ENCODE results near the gene PLEK. TPM values are rescaled to one million over a fixed set of nuclear protein-coding genes. Genes with fewer than 3 reads are reported as not detected.
A peak's percentile ranks its signal among the peaks of the same experiment; 100 is the strongest.
"Not testable (repeated sequence)": the region's sequence is repeated elsewhere in the genome, so short reads cannot be mapped to it uniquely, and the experiment has no call there.

The PLEK gene
- total RNA-seq, 2 experiments from 2014 or later, result 31.8 to 42.5 TPM

DNA sequence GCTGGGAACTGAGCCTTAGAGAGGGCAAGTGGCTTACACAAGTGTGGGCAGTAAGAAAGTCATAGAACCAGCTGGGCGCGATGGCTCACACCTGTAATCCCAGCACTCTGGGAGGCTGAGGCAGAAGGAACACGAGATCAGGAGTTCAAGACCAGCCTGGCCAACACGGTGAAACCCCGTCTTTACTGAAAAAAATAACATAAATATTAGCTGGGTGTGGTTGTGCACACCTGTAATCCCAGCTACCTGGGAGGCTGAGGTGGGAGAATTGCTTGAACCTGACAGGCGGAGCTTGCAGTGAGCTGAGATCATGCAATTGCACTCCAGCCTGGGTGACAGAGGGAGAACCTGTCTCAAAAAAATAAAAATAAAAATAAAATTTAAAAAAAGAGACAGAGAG is 13.7 kb downstream of the PLEK start:
- ATAC-seq; H3K9me3 Mint-ChIP-seq (ENCODE audit: low read depth); H3K27me3 Mint-ChIP-seq; DNase-seq: not testable (repeated sequence)
- Mint-ChIP-seq H3K36me3 (peaks cover 49% of the 10 kb centered on the region), H3K4me3 (peak overlapping the region; percentile 19), H3K4me1 (peaks cover 59% of the 10 kb centered on the region), H3K27ac (peak overlapping the region; percentile 65)
- CTCF ChIA-PET, result interaction anchor here (0.6 to 1.8 kb wide), 7 partner anchors 10 to 63 kb away, joined by 3 to 7 read pairs (median 3); no protein-coding TSS in a partner anchor

DNA sequence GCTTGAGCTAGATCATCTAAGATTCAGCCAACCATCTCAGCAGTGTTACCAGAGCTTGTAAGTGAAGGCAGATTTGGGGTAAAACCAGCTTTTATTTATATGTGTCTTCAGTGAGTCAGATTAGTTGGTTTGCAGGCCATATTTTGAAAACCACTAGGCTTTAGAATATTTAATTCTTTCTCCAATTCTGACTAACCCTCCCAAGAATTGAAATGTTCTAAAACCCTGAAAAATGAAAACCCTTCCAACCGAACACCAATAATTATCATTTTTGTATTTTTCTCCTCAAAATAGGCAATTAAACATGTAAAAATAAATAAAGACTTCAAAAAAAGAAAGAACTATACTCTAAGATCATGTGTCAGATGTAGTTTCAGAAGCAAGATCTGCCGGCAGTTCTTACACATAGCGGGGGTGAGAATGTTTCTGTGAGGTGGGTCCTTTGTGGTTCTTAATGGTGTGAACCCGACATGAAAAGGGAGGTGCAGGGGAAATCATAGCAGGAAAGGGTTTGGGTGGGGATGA is 14.2 kb downstream of the PLEK start:
- H3K4me3 Mint-ChIP-seq, result peak overlapping the region; percentile 30
- peaks cover 61% of the 10 kb centered on the region for H3K4me1 Mint-ChIP-seq
- H3K27ac Mint-ChIP-seq, result peak overlapping the region; percentile 81
- DNase-seq, result peak; percentile 72
- H3K27me3 Mint-ChIP-seq, result no peaks in the 10 kb centered on the region
- peak; percentile 82 for ATAC-seq
- peaks cover 48% of the 10 kb centered on the region for H3K36me3 Mint-ChIP-seq
- CTCF ChIA-PET, result interaction anchor here (0.6 to 1.8 kb wide), 7 partner anchors 10 to 63 kb away, joined by 3 to 7 read pairs (median 3); no protein-coding TSS in a partner anchor
- H3K9me3 Mint-ChIP-seq (ENCODE audit: low read depth), result no peaks in the 10 kb centered on the region

DNA sequence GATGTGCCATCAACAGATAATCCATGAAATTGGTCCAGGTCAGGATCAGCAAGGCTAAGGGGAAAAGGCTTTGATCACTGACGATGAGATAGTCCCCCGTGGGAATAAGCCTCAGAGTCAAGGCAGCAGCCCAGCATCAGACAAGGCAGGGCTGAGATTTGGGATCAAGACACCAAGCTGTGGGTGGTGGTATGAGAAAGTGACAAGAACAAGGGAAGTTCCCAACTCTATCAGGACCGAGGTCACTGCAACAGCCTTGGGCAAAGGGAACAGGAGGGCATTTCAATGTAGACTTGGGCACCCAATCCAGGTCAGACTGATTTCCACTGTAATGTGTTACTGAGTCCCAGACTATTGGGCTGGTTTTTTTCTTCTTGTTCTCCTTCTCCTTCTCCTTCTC is 18.7 kb downstream of the PLEK start:
- ATAC-seq, result no peak
- DNase-seq, result no peak
- CTCF ChIA-PET, result interaction anchor here (1.2 kb wide), 1 partner anchor 23 kb away, joined by 3 read pairs; no protein-coding TSS in a partner anchor
- Mint-ChIP-seq H3K4me1 (peaks cover 67% of the 10 kb centered on the region), H3K9me3 (ENCODE audit: low read depth) (no peaks in the 10 kb centered on the region), H3K4me3 (no peak overlapping the region), H3K36me3 (peaks cover 61% of the 10 kb centered on the region), H3K27me3 (peaks cover 3% of the 10 kb centered on the region), H3K27ac (no peak overlapping the region)

DNA sequence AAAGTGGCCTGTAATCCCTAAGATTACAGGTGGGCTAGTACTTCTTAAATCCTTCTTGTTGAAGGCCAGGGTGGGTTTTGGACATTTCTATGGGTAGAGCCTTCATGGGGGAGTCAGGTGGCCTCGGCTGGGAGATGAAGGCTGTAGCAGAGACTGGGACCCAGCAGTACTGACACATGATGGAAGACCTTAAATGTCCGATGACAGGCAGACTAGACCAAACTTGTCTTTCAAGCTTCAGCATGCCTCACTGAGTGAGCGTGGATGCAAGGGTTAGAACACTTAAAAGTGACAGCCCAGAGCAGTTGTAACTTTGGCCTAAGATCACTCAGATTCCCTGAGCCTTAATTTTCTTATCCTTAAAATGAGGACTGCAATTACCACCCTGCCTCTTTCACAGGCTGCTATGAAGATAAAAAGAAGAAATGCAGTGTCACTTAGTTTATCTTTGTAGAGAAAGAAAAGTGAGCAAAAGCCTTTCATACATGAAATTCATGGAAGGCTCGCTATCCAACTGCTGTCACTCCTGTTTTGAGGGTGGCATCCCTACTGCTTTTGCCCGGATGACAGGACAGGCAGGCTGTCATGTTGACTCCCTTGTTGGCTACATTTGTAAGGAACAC is 19.5 kb downstream of the PLEK start:
- CTCF ChIA-PET, result interaction anchor here (1.2 kb wide), 1 partner anchor 23 kb away, joined by 3 read pairs; no protein-coding TSS in a partner anchor
- Mint-ChIP-seq H3K4me3 (no peak overlapping the region), H3K27ac (peak overlapping the region; percentile 26), H3K9me3 (ENCODE audit: low read depth) (no peaks in the 10 kb centered on the region), H3K27me3 (peaks cover 3% of the 10 kb centered on the region), H3K36me3 (peaks cover 67% of the 10 kb centered on the region), H3K4me1 (peaks cover 67% of the 10 kb centered on the region)
- ATAC-seq, result no peak
- DNase-seq, result no peak

DNA sequence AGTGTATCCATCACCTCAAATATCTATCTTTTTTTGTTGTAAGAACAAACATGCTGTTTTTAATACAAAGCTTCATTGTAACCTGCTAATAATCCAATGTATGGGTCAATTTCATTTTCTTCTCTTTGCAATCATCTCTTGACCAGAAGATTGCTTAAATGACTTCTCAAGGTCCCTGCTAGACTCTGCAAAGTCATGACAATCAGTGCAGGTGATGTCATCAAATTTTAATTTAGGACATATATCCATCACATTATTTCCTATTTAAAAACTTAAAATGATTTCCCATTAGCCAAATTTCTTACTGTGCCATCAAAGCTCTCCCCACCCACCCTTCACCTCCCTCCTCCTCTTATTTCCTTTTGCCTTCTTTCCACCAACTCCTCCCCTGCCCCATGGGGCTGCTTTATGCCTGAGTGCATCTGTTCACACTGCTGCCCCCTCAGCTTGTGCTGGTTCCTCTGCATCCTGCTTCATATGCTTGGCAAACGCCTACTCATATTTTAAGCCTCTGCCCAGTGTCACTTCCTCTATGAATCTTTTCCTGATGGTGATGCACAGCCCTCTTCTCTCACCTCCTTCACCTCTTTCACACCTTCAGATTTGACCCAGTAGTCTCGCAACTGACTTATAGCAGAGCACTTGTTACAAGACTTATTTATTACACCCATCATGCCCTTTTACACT is 20.3 kb downstream of the PLEK start:
- Mint-ChIP-seq H3K4me1 (peaks cover 61% of the 10 kb centered on the region), H3K36me3 (peaks cover 60% of the 10 kb centered on the region), H3K27me3 (peaks cover 3% of the 10 kb centered on the region), H3K9me3 (ENCODE audit: low read depth) (no peaks in the 10 kb centered on the region), H3K4me3 (no peak overlapping the region), H3K27ac (peak overlapping the region; percentile 71)
- CTCF ChIA-PET, result interaction anchor here (0.7 to 0.9 kb wide), 2 partner anchors 54 to 56 kb away, joined by 3 to 5 read pairs; no protein-coding TSS in a partner anchor
- ATAC-seq (peak; percentile 84), DNase-seq (peak; percentile 75)

DNA sequence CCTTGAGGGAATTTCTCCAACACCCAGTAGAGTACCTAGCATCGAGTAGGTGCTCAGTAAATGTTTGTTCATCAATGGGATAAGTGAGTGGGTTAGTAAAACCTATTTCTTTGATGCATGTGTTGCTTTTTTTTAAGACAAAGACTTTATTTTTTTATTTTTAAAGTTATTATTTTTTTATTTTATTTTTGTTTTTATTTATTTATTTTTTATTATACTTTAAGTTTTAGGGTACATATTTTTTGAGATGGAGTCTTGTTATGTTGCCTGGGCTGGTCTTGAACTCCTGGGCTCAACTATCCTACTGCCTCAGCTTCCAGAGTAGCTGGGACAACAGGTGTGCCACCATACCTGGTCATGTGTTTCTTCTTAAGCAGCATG is 20.8 kb downstream of the PLEK start:
- peaks cover 58% of the 10 kb centered on the region for H3K36me3 Mint-ChIP-seq
- H3K27me3 Mint-ChIP-seq, result peaks cover 3% of the 10 kb centered on the region
- ATAC-seq, result no peak
- CTCF ChIA-PET, result interaction anchor here (0.9 to 1.2 kb wide), 2 partner anchors 40 to 56 kb away, joined by 3 to 5 read pairs; no protein-coding TSS in a partner anchor
- H3K9me3 Mint-ChIP-seq (ENCODE audit: low read depth), result no peaks in the 10 kb centered on the region
- DNase-seq, result no peak
- H3K4me1 Mint-ChIP-seq, result peaks cover 56% of the 10 kb centered on the region
- no peak overlapping the region for H3K4me3 Mint-ChIP-seq
- peak overlapping the region; percentile 71 for H3K27ac Mint-ChIP-seq

DNA sequence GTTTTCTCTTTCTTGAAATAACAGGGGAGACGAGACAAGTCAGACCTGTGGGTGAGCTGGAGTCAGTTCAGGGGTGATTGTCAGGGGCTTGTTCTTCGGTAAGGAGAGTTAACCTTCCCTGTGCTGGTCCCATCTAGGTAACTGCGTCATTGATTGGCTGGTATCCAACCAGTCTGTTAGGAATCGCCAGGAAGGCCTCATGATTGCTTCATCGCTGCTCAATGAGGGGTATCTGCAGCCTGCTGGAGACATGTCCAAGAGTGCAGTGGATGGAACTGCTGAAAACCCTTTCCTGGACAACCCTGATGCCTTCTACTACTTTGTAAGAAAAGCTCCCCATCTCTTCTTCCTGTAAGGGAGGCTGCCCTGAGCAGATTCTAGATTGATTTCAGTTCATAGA is 21.3 kb downstream of the PLEK start:
- H3K27ac Mint-ChIP-seq, result peak overlapping the region; percentile 22
- H3K36me3 Mint-ChIP-seq, result peaks cover 57% of the 10 kb centered on the region
- CTCF ChIA-PET, result interaction anchor here (0.7 to 1.2 kb wide), 3 partner anchors 17 to 55 kb away, joined by 3 read pairs; no protein-coding TSS in a partner anchor
- peaks cover 56% of the 10 kb centered on the region for H3K4me1 Mint-ChIP-seq
- H3K4me3 Mint-ChIP-seq, result no peak overlapping the region
- no peak for ATAC-seq
- no peaks in the 10 kb centered on the region for H3K9me3 Mint-ChIP-seq (ENCODE audit: low read depth)
- DNase-seq, result no peak
- H3K27me3 Mint-ChIP-seq, result peaks cover 3% of the 10 kb centered on the region

DNA sequence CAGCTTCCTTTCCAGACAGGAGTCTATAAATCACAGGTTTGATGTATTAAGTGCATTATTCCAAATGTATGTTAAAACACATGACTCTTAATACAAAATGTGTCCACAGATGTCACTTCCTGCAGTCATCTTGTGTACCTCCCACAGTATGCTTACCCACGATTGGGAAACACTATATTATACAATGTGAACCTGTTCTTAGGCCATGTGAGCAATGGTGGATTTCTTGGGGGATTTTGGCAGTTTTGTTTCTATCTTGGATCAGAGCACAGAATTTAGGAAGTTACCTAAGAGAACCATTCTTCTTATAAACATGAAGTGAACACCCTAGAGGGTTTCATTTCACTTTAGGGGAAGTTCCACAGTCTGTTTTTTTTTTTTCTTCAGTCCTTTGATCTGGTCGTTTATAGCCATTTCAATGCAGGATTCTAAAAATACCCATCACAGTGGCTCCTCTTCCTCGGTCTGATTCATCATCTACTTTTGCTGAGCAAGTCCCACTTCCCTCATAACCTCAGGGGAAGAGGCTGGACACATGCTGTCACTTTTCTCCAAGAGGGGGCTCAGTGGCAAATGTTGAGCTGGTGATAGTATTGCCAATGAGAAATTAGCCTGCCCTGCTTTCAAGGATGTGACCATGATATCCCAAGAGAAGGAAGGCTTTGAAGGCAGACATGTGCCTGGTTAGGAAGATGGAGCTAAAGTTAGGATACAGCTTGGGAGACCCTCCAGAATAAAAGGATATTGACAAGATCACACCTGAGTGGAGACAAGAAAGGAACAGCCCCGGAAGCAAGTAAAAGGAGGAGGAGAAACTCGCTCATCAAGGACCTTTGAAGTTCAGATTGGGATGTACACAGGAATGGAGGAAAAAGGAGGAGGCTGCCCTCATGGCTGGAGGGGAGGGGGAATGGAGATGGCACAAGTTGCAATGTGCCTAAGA is 22.6 kb downstream of the PLEK start:
- no peak for DNase-seq
- Mint-ChIP-seq H3K9me3 (ENCODE audit: low read depth) (no peaks in the 10 kb centered on the region), H3K36me3 (peaks cover 55% of the 10 kb centered on the region), H3K4me1 (peaks cover 56% of the 10 kb centered on the region), H3K4me3 (peak overlapping the region; percentile 17), H3K27ac (peak overlapping the region; percentile 81), H3K27me3 (peaks cover 3% of the 10 kb centered on the region)
- peak; percentile 33 for ATAC-seq
- CTCF ChIA-PET, result interaction anchor here (0.9 to 1.9 kb wide), 4 partner anchors 22 to 54 kb away, joined by 3 to 11 read pairs (median 3); no protein-coding TSS in a partner anchor

DNA sequence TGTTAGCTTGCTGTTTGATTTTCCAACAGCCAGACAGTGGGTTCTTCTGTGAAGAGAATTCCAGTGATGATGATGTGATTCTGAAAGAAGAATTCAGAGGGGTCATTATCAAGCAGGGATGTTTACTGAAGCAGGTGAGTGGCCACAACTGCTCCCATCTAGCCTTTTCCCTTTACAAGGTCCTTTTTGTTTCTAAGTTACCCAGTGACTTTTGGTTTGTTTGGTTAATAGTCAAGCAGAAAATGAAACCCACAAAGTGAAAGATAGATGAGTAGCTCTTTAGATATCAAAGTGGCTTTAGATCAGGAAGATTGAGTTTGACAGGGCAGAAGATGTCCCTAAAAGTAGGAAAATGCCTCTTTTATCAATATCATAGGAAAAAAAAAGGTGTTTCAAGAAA is 23.3 kb downstream of the PLEK start:
- Mint-ChIP-seq H3K9me3 (ENCODE audit: low read depth) (no peaks in the 10 kb centered on the region), H3K4me3 (peak overlapping the region; percentile 17), H3K27ac (peak overlapping the region; percentile 81), H3K4me1 (peaks cover 53% of the 10 kb centered on the region), H3K36me3 (peaks cover 51% of the 10 kb centered on the region), H3K27me3 (peaks cover 3% of the 10 kb centered on the region)
- CTCF ChIA-PET, result interaction anchor here (0.9 to 1.9 kb wide), 3 partner anchors 21 to 53 kb away, joined by 3 to 11 read pairs (median 3); no protein-coding TSS in a partner anchor
- DNase-seq (no peak), ATAC-seq (peak; percentile 46)

DNA sequence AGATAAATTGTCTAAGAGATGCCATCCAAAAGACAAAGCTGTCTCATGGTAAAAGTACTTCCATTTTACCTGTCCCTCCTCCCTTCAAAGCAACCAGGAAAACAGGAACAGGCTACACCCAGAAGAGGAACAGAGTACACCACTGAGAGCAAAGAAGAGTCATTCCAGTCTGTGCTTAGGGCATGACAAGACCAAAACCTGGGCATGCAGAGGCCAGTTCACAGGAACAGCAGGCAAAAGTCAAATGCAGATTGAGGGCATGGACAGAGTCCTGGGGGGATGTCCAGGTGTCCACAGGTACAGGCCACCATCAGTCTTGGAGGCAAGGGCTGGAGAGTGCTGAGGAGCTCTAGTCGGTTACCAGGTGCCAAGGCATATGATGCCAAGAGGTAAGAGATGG is 23.7 kb downstream of the PLEK start:
- Mint-ChIP-seq H3K36me3 (peaks cover 50% of the 10 kb centered on the region), H3K27me3 (peaks cover 3% of the 10 kb centered on the region), H3K4me1 (peaks cover 49% of the 10 kb centered on the region), H3K9me3 (ENCODE audit: low read depth) (no peaks in the 10 kb centered on the region), H3K4me3 (peak overlapping the region; percentile 17), H3K27ac (peak overlapping the region; percentile 81)
- ATAC-seq (no peak), DNase-seq (no peak)
- CTCF ChIA-PET, result interaction anchor here (1.9 kb wide), 1 partner anchor 53 kb away, joined by 11 read pairs; no protein-coding TSS in a partner anchor

DNA sequence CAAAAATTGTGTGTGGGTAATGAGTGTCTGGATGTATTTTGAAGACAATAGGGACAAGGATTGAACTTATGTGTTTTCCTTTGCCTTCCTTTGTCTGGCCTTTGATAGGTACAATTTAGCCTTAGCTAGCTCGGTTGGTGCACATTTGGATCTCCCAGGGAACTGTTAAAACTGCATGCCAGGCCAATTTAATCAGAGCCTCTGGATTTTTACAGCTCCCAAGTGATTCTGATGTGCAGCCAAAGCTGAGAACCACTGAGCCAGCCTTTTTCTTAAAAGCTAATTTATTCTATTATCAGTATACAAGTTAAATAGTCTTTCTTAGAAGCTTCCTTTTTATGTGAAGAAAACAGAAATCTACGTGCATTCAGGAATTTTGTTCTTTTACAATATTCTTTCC is 25.0 kb downstream of the PLEK start:
- Mint-ChIP-seq H3K9me3 (ENCODE audit: low read depth) (no peaks in the 10 kb centered on the region), H3K4me1 (peaks cover 42% of the 10 kb centered on the region), H3K36me3 (peaks cover 51% of the 10 kb centered on the region), H3K27ac (no peak overlapping the region), H3K4me3 (no peak overlapping the region), H3K27me3 (peaks cover 3% of the 10 kb centered on the region)
- CTCF ChIA-PET, result interaction anchor here (1.0 kb wide), 1 partner anchor 11 kb away, joined by 3 read pairs; no protein-coding TSS in a partner anchor
- no peak for ATAC-seq
- no peak for DNase-seq

DNA sequence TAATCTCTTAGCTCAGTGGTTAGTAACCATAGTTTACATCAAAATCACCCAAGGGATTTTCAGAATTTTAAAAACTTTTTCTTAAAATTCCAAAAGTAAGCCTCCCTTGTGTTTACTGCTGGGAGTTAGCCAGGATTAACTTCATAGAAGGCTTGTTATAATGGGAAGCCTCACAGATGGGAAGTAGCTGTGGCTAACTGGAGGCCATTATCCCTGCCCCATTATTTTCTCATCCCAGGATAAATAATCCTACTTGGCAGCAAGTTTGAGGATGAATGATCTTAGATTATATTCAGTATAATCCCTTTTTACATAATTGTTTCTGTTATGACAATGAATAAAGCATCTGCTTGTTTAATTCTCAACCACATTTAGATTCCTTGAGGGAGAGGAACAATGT is 25.5 kb downstream of the PLEK start:
- peaks cover 50% of the 10 kb centered on the region for H3K36me3 Mint-ChIP-seq
- ATAC-seq (no peak), DNase-seq (no peak)
- CTCF ChIA-PET, result no interaction called here
- H3K27me3 Mint-ChIP-seq, result peaks cover 3% of the 10 kb centered on the region
- H3K9me3 Mint-ChIP-seq (ENCODE audit: low read depth), result no peaks in the 10 kb centered on the region
- H3K27ac Mint-ChIP-seq, result no peak overlapping the region
- peaks cover 38% of the 10 kb centered on the region for H3K4me1 Mint-ChIP-seq
- no peak overlapping the region for H3K4me3 Mint-ChIP-seq

All from activated CD8-positive, alpha-beta memory T cell treated with anti-CD3 and anti-CD28 coated beads, Interleukin-2, amount 10 ng/mL, durations not matched to agents 7 days and 5 days (primary cell).